ENCODE data around the gene GABBR2. TPM values are rescaled to one million over a fixed set of nuclear protein-coding genes. Genes with fewer than 3 reads are reported as not detected.

The GABBR2 gene
- total RNA-seq, 3 donors from 2014 or later, result not detected

DNA sequence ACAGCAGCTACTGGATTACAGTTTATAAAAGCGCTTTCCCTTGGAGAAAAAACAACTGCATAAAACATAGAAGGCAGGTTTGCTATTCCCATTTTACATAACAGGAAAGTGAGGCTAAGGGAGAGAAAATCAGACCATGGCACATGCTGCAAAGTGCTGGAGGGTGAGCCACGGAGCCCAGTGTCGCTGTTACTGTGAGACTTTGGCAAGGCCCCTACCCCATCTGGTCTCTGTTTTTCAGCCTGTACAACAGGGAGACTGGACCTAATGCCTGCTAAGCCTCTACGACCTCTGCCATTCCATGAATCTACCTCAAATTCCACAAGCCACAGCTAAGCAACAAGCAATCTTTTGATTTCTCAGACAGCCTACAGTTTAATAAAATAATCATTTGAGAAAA is 139.2 kb downstream of the GABBR2 start:
- no peak overlapping the region for H3K27ac ChIP-seq
- no peaks in the 10 kb centered on the region for H3K9me3 ChIP-seq
- H3K36me3 ChIP-seq, result no peaks in the 10 kb centered on the region
- intact Hi-C loops (cut with DNase I; ENCODE audit: low total_unique reads), result no loop called here
- DNase-seq (ENCODE audit: low spot score in 2 of 2), result no peak
- no peaks in the 10 kb centered on the region for H3K27me3 ChIP-seq
- TF ChIP-seq POLR2AphosphoS5 (IDR thresholded peaks at IDR 0.05) (no peak), POLR2A (IDR thresholded peaks at IDR 0.05) (no peak)
- TF ChIP-seq, protein P1, sequence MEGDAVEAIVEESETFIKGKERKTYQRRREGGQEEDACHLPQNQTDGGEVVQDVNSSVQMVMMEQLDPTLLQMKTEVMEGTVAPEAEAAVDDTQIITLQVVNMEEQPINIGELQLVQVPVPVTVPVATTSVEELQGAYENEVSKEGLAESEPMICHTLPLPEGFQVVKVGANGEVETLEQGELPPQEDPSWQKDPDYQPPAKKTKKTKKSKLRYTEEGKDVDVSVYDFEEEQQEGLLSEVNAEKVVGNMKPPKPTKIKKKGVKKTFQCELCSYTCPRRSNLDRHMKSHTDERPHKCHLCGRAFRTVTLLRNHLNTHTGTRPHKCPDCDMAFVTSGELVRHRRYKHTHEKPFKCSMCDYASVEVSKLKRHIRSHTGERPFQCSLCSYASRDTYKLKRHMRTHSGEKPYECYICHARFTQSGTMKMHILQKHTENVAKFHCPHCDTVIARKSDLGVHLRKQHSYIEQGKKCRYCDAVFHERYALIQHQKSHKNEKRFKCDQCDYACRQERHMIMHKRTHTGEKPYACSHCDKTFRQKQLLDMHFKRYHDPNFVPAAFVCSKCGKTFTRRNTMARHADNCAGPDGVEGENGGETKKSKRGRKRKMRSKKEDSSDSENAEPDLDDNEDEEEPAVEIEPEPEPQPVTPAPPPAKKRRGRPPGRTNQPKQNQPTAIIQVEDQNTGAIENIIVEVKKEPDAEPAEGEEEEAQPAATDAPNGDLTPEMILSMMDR (IDR thresholded peaks at IDR 0.05), result no peak
- no peaks in the 10 kb centered on the region for H3K4me1 ChIP-seq
- H3K4me3 ChIP-seq, result no peak overlapping the region

DNA sequence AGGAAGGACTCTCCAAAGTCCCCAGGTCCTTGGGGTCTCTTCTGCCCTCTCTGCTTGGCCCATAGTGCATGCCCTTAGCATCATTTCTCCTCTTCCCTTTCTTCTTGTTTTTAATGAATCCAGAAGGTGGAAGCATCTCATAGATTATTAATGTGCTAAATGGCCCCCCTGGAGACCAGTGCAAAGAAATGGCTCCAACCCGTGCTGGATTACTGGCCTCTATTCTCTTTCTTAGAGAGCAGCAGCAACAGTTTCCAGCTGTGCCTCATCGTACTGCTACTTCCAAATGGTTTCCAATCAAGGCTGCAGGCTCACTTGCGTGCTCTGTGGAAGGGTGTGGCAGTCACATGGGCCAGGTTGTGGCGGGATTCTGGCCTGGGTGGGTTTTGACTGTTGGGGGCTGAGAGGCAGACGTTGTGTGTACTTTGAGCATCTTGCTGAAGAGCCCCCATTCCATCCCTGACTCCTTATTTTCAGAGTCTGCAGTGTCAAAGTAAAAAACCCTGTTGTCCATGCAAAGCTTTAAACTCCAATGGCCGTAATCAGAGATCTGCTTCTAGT is 139.7 kb downstream of the GABBR2 start:
- H3K27ac ChIP-seq, result no peak overlapping the region
- H3K4me1 ChIP-seq, result no peaks in the 10 kb centered on the region
- intact Hi-C loops (cut with DNase I; ENCODE audit: low total_unique reads), result no loop called here
- no peak for TF ChIP-seq POLR2AphosphoS5 (IDR thresholded peaks at IDR 0.05)
- TF ChIP-seq, protein P1 (IDR thresholded peaks at IDR 0.05), result no peak
- TF ChIP-seq POLR2A (IDR thresholded peaks at IDR 0.05), result no peak
- no peak for DNase-seq (ENCODE audit: low spot score in 2 of 2)
- H3K36me3 ChIP-seq, result no peaks in the 10 kb centered on the region
- no peaks in the 10 kb centered on the region for H3K27me3 ChIP-seq
- no peaks in the 10 kb centered on the region for H3K9me3 ChIP-seq
- no peak overlapping the region for H3K4me3 ChIP-seq

DNA sequence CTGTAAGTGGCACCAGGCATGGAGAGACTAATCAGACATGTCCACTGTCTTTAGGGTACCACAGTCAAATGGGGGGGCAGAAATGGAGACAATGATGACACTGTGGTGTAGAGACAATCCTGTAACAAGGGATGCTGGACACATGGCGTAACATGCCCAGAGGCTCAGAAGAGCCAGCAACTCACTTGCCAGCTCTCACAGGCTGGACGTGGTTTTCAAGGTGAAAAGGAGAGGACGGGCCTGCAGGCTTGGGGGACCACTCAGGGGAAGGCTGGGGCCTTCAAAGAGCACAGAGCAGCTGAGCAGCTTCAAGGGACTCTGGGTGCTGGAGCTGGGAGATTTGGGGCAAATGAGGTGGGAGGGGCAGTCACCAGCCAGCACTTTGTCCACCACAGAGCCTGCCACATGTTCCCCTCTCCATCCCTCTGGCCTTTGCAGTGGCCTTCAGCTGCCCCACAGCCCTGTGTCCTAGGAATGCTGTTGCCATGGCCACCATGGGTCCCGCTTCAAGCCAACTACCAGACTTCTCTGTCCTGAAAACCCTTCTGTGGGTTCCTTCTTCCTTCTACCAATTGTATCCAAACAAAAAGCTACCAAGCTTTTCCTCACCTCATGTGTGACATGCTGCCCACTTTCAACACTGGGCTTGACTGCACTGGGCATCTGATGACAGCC is 140.4 kb downstream of the GABBR2 start:
- TF ChIP-seq POLR2AphosphoS5 (IDR thresholded peaks at IDR 0.05) (no peak), POLR2A (IDR thresholded peaks at IDR 0.05) (no peak)
- TF ChIP-seq, protein P1 (IDR thresholded peaks at IDR 0.05), result no peak
- no peaks in the 10 kb centered on the region for H3K36me3 ChIP-seq

GRCh38 chr9:98567540-98568233 is 141.0 kb downstream of the GABBR2 start:
- intact Hi-C loops (cut with DNase I; ENCODE audit: low total_unique reads), result no loop called here
- TF ChIP-seq, protein P1 (IDR thresholded peaks at IDR 0.05), result no peak
- TF ChIP-seq POLR2A (IDR thresholded peaks at IDR 0.05), result no peak
- no peak for TF ChIP-seq POLR2AphosphoS5 (IDR thresholded peaks at IDR 0.05)
- H3K4me1 ChIP-seq, result no peaks in the 10 kb centered on the region
- DNase-seq (ENCODE audit: low spot score in 2 of 2), result no peak
- no peaks in the 10 kb centered on the region for H3K9me3 ChIP-seq
- H3K27ac ChIP-seq, result no peak overlapping the region
- no peaks in the 10 kb centered on the region for H3K36me3 ChIP-seq
- H3K4me3 ChIP-seq, result no peak overlapping the region
- H3K27me3 ChIP-seq, result no peaks in the 10 kb centered on the region

More for the DNA sequence above, 140.4 kb downstream of the GABBR2 start:
- no peak for DNase-seq (ENCODE audit: low spot score in 2 of 2)
- Histone ChIP-seq H3K27me3 (no peaks in the 10 kb centered on the region), H3K4me3 (no peak overlapping the region), H3K9me3 (no peaks in the 10 kb centered on the region), H3K4me1 (no peaks in the 10 kb centered on the region), H3K27ac (no peak overlapping the region)
- intact Hi-C loops (cut with DNase I; ENCODE audit: low total_unique reads), result no loop called here

All from breast epithelium (tissue), 4 donors.